NCI-H128 (cell line): Measurements from ENCODE around the gene MAML1.

Source experiments
- DNase-seq: peaks from one replicate; lab custom pipeline; 2025; ENCODE audit not compliant: unreplicated experiment; lab: John Stamatoyannopoulos, UW

The MAML1 gene

GRCh38 chr5:179820483-179821297 is 88.1 kb downstream of the MAML1 start, which contains the start of gene SQSTM1:
SQSTM1 (plus strand) TSS chr5:179820905; CDS start chr5:179820937, 32 bp downstream.
- peak; percentile 33 for DNase-seq

GRCh38 chr5:179821298-179822058 is 88.9 kb downstream of the MAML1 start:
- DNase-seq: no peak

DNA sequence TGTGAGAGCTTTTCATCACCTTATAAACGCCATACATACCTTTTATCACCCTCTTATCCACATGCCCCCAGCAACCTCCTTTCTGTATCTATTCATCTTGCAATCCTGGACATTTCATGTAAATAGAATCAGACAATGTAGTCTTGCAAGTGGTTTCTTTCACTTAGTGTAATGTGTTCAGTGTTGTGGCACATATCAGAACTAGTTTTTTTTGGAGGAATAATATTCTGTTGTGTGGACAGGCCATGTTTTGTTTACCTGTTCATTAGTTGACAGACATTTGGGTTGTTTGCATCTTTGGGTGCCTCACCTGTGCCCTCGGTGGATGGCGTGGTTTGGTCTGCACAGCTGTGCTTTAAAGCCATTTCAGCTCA is 89.4 kb downstream of the MAML1 start:
- DNase-seq: no peak

DNA sequence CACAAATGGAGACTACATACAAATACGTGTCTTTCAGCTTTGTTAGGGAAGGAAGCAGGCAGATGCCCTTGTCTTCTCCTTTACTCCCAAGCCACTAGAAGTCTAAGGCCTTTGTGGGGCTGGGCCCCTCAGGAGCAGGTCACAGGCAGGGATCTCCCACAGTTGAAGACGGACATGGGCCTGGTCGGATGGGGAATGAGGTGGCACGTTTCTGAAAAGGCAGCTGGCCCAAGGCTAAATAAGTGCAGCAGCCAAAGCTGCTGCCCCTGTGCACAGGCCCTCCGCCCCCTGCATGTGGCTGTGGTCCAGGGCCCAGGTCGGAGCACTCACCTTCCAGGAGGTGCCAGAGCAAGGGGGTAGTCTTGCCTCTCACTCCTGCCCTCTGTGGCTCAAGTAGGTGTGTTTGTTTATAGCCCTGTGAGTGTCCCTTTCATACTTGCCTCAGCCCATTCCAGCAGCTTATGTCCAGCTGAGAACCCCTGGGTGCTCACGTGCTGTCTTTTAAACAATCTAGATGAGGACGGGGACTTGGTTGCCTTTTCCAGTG is 89.9 kb downstream of the MAML1 start:
- no peak for DNase-seq

GRCh38 chr5:179823937-179824744 is 91.5 kb downstream of the MAML1 start:
- no peak for DNase-seq

DNA sequence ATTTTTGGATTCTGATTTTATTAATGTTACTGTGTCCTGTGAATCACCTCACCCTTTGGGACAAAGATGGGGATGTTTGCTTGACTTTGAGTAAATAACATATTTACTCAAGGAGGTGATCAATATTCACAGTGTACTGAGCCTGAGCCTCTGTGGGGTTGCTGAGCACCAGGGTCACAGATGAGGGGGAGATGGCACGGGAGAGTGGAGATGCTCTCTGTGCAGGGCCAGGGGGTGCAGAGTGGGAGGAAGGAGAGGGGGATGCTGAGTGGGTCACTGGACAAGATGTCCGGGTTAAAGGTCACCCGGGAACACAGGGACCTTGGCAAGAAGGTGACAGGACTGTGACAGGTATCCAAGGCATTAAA is 92.1 kb downstream of the MAML1 start:
- no peak for DNase-seq

GRCh38 chr5:179825655-179826182 is 93.1 kb downstream of the MAML1 start:
- no peak for DNase-seq
